GM18517 (cell line): ENCODE results near the gene WDR70.
"Not testable (repeated sequence)": the region's sequence is repeated elsewhere in the genome, so short reads cannot be mapped to it uniquely, and the experiment has no call there.

Source experiments
- ATAC-seq: cut with Tn5 transposase; IDR thresholded peaks from one replicate; pipeline ENCODE4 v1.9.1; 2021; ENCODE audit warnings: mild to moderate bottlenecking, moderate library complexity; ENCODE audit not compliant: unreplicated experiment

Gene WDR70

DNA sequence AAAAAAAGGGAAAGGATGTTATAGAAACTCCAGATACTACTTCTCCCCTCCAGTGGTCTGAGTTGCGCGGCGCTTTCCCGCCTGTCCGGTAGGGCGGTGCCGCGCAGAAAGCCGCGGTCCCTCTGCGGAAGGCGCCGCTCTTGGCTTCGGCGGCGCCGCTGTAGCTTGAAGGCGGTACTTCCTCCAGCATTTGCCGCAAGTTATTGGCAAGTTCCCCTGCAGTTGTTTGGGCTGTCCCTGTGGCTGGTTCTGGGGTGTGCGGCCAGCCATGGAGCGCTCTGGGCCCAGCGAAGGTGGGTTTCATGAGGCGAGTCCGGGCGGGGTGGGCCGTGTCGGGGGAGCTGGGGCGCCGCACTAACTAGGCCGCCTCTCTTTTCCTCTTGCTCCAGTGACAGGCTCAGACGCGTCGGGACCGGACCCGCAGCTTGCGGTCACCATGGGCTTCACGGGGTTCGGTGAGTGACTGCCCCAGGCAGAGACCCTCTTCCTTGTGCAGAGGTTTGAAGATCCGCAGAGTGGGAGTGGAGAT, at the start of gene WDR70:
Gene WDR70, plus strand, starts transcription at position 219 of the 529 bp plus-strand sequence. Its CDS starts 50 bp downstream, at position 269.
- peak; percentile 97 for ATAC-seq

DNA sequence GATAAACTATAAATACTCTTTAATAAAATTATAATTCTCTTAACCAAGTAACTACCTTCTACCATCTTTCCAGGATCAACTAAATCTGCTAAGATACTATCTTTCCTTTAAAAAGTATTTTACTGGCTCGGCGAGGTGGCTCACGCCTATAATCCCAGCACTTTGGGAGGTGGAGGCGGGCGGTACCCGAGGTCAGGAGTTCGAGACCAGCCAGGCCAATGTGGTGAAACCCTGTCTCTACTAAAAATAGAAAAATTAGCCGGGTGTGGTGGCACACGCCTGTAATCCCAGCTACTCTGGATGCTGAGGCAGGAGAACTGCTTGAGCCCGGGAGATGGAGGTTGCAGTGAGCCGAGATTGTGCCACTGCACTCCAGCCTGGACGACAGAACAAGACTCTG, 44.4 kb upstream of the WDR70 start:
- ATAC-seq: not testable (repeated sequence)

DNA sequence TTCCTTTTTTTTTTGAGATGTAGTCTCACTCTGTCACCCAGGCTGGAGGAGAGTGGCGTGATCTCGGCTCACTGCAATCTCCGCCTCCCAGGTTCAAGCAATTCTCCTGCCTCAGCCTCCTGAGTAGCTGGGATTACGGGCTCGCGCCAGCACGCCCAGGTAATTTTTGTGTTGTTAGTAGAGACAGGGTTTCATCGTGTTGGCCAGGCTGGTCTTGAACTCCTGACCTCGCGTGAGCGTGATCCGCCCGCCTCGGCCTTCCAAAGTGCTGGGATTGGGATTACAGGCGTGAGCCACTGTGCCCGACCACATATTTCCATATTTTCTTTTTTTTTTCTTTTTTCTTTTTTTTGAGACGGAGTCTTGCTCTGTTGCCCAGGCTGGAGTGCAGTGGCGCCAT, 36.4 kb upstream of the WDR70 start:
- ATAC-seq: not testable (repeated sequence)

DNA sequence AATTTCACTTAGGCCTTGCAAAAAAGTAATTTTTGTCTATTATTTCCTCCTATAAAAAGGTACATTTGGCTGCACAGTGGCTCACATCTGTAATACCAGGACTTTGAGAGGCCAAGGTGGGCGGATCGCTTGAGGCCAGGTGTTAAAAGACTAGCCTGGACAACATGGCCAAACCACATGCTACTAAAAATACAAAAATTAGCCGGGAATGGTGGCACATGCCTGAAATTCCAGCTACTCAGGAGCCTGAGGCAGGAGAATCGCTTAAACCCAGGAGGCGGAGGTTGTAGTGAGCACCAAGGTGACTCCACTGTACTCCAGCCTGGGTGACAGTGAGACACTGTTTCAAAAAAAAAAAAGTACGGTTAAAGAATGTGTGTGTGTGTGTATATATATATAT, 24.0 kb upstream of the WDR70 start:
- ATAC-seq: no peak

DNA sequence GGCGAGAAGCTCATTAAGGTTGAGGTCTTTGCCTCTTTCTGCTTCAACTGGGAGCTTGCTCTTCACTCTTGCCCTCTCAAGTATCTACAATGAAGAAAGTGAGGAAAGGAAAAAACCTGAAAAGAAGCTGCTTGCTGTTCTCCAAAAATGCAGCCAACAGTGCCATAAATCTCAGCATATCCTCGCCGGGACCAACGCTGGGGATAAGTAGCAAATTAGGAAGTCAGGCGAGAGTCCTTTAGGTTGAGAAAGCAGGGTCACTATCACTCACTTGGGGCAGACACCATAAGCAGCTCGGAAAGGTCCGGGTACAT, 8.6 kb upstream of the WDR70 start:
- ATAC-seq: no peak

DNA sequence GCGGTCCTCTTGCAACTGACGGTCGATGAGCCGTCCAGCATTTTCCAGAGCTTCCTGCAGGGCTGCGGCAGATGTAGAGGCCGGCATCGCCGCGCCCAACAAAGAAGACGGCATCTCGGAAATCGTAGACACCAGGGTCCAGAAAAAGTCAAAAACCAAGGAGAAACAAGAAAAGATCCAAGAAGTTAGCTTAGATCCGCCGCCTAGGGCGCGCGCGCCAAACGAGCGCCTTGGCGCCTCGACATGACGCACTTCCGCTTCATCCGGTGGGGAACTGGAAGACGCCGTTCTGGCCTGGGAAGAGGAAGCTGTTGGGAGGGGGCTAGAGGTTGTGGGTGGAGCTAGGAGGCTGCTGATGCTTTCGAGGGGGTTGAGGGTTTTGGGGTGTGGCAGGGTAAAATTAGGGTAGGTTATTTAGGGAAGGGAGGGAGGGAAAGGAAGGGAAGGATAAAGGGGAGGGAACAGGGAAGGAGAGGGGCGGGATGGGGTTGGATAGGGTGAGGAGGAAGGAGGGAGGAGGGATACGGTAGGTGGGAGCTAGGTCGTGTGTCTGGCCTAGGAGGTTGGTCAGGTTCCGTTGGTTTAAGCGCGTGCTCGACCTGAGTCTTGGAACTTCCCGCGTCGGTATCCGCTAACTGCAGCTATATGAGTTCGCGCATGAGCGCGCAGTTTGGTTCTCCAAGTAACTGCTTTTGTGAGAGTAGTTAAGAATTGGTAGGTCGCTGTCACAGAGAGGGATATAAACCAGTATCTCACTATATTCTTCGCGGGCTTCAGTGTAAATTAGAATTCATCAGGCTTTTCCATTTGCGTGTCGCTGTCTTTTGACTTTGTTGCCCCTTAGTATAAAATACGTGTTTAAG, 8.0 kb upstream of the WDR70 start, which contains the start of gene NUP155:
Gene NUP155, minus strand, starts transcription at position 243 of the 863 bp plus-strand sequence. Its CDS starts 129 bp downstream, at position 114.
- peak; percentile 90 for ATAC-seq

DNA sequence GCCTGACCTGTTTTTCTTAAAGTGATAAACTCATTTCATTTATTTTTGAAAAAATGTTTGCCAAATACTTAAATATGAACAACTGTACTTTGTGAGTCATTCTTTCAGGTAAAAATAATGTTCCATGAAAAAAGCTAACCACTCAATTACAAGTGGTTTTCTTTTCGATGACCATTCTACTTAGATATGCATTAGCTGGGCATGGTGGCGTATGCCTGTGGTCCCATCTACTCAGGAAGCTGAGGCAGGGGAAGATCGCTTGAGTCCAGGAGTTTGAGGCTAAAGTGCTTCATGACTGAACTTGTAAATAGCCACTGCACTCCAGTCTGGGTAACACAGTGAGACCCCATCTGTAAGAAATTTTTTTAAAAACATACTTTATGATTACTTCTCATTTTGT, 4.0 kb upstream of the WDR70 start:
- ATAC-seq: no peak

DNA sequence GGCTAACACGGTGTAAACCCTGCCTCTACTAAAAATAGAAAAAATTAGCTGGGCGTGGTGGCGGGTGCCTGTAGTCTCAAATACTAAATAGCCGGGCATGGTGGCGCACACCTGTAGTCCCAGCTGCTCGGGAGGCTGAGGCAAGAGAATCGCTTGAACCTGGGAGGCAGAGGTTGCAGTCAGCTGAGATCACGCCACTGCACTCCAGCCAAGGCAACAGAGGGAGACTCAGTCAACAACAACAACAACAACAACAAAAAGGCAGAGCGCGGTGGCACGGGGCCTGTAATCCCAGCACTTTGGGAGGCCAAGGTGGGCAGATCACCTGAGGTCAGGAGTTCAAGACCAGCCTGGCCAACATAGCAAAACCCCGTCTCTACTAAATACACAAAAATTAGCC, 1.1 kb upstream of the WDR70 start:
- not testable (repeated sequence) for ATAC-seq

DNA sequence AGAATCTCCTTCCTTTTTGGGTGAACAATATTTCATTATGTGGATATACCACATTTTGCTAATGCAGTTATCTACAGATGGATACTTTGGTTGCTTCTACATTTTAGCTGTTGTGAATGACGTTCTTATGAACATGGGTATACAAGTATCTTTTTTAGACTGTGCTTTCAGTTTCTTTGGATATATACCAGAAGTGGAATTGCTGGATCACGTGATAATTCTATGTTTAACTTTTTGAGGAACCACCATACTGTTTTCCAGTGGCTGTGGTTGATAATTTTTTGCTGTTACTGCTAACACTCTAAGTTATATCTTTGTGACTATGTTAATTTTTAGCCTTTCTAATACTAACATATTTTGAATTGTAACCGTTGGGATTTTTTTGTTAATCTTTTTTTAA, 12.5 kb downstream of the WDR70 start:
- ATAC-seq: no peak

DNA sequence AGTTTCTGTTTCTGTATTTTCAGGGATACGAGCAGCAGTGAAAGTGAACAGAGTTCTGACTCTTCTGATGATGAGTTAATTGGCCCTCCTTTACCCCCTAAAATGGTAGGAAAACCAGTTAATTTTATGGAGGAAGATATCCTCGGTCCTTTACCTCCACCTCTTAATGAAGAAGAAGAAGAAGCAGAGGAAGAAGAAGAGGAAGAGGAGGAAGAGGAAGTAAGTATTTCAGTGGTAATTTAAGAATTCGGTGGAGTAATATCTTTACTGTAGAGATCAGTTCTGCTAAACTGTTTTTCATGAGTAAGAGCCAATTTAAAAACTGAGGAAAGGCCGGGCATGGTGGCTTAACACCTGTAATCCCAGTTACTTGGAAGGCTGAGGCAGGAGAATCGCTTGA, 17.2 kb downstream of the WDR70 start:
- no peak for ATAC-seq

DNA sequence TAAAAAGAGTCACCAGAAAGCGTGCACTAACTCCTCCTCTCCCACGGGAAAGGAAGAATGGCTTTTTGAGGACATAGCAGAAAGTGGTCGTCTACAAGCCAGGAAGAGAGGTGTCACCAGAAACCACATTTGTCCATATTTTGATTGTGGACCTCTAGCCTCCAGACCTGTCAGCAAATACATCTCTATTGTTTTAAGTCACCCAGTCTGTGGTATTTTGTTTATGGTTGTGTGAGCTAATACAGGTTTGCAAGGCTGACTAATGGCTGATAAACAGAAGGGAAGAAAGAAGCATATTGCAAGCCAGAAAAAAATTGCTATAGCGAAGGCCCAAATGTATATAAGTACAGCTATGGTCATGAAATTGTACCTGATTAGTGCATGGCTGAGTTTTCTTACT, 21.4 kb downstream of the WDR70 start:
- no peak for ATAC-seq

DNA sequence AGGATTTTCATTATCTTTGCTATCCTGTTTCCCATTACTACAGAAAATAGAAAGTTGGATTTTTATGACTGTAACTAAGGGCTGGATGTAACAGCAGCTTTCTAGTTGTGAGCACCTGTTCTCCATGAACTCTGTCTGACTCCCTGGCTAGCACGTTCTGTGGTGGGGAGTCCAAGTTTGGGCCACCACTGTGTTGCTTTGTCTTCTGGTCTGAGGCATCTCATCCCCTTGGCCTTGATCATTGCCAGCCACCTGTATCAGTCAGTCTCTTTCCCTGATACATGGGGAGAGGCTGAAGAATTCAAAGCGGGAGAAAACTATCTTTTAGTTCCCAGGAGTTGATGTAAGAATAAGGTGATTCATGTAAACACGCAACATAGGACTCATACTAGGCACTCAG, 33.4 kb downstream of the WDR70 start:
- ATAC-seq: no peak

DNA sequence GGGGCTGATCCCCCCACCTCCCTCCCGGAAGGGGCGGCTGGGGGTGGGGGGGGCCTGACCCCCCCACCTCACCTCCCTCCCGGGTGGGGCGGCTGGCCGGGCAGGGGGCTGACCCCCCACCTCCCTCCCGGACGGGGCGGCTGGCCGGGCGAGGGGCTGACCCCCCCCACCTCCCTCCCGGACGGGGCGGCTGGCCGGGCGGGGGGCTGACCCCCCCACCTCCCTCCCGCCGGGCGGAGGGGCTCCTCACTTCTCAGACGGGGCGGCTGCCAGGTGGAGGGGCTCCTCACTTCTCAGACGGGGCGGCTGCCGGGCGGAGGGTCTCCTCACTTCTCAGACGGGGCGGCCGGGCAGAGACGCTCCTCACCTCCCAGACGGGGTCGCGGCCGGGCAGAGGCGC, 36.3 kb downstream of the WDR70 start:
- not testable (repeated sequence) for ATAC-seq

DNA sequence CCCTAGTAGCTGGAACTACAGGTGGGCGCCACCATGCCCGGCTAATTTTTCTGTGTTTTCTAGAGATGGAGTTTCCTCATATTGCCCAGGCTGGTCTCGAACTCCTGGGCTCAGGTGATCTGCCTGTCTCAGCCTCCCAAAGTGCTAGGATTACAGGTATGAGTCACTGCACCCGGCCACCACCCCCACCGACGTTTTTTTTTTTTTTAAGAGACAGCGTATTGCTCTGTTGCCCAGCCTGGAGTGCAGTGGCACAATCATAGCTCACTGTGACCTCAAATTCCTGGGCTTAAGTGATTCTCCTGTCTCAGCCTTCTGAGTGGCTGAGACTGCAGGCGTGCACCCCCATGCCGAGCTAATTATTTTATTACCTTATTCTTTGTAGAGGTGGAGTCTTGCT, 38.2 kb downstream of the WDR70 start:
- ATAC-seq: no peak

DNA sequence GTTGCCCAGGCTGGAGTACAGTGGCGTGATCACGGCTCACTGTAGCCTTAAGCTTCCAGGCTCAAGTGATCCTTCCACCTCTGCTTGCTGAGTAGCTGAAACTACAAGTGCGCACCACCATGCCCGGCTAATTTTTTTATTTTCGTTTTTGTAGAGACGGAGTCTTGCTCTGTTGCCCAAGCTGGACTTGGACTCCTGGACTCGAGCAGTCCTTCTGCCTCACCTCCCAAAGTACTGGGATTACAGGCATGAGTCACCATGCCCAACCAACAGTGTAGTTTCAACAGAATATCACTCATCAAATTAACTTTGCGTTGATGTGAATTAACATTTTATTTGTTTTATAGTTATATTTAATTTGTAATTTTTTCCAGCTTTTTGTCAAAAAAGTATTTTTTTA, 45.3 kb downstream of the WDR70 start:
- no peak for ATAC-seq

DNA sequence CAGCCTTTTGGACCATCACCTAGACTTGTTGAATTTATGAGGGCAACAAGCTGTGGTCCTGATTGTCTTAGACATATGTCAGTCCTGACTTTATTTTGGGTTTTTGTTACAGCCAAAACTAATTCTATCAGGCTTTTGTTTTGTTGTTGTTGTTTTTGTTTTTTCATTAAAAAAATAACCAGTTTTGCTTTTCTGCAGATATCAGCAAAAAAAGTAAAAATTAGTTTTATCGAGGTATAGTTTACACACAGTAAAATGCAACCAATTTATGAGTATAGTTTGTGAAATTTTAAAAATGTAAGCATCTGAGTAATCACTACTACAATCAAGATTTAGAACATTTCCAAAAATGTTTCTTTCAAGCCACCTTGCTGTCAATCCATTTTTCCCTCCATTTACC, 48.9 kb downstream of the WDR70 start:
- no peak for ATAC-seq

DNA sequence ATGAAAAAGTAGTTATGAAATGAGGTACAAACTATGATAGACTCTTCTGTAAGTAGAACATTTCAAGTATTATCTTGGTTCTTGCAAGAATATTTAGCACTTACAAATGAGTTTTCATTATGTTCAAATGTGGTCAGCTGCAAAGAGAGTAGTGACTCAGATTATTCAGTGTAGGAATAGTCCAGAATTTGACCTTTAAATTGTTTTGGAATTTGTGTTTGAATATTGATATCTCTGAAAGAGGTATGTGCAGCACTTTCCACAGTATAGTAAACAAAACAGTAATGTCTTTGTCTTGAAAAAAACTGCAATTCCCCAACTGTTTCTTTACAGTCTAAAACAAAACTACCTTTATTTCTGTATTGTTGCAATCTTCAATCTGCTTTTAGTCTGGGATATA, 56.1 kb downstream of the WDR70 start:
- no peak for ATAC-seq

DNA sequence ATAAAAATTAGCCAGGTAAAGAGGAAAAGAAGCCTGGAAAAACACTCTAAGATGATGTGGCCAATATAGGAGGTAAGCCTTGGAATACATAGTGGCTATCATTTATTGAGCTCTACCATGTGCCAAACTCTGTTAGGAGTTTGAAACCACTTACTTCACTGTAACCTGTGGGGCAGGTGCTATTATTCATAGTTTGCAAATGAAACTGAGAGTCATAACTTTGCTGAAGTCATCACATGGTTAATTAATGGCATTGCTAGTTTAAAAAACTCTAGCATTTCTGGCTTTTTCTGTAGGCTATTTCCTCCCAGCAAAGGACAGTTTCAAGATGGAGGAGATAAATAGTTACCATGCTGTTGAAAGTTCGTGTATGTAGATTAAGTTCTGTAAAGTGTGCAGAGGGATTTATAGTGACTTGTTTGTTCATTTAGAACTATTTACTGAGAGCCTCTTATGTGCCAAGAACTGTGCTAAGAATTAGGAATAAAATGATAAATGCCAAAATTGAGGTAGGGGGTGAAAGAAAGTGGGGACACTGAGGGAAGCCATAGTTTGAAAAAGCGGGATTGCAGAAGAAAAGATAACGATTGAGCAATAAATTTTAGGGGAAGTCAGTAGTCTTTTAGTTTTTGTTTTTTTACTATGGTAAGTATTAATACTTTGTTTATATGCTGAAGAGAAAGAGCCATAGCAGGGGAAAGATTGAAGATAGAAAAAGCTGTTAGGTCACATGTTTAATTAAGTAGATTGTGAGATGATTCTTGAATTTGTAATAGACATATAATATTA, 57.2 kb downstream of the WDR70 start:
- peak; percentile 70 for ATAC-seq

DNA sequence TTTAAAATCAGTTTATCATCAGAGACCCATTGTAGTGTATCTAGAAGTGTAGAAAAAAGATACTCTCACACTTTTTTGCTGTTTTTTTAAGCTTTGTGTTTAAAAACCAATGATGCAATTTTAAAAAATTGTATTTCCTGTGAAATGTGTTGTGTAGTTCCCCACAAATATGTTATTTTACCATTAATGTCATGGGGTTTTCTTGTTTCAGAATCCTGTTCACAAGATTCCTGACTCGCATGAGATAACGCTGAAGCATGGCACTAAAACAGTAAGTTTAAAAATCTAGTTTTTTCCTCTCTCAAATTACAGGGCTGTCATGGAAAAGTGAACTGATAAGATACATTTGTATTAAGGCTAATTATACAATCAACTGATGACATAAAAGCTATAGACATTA, 58.6 kb downstream of the WDR70 start:
- no peak for ATAC-seq

DNA sequence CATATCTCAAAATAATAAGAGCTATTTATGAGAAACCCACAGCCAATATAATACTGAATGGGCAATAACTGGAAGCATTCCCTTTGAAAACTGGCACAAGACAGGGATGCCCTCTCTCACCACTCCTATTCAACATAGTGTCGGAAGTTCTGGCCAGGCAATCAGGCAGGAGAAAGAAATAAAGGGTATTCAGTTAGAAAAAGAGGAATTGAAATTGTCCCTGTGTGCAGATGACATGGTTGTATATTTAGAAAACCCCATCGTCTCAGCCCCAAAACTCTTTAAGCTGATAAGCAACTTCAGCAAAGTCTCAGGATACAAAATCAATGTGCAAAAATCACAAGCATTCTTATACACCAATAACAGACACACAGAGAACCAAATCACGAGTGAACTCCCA, 66.7 kb downstream of the WDR70 start:
- ATAC-seq: not testable (repeated sequence)

DNA sequence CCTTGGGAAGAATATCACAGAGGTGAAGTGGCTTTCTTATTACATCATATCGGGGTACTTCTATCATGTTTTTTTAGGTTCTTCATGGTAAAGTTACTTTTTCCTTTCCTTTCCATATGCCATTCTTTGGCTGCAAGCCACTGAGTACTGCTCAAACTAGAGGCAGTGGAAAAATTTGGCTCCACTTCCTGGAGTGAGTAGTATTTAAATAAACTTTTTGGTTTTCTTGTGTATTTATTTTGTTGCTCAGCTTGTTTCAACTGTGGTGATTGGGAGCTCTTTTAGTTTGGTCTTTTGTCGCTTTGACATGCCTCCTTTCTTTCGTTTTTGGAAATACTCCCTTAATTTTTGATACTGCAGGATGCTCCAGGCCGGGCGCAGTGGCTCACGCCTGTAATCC, 69.8 kb downstream of the WDR70 start:
- ATAC-seq: no peak

DNA sequence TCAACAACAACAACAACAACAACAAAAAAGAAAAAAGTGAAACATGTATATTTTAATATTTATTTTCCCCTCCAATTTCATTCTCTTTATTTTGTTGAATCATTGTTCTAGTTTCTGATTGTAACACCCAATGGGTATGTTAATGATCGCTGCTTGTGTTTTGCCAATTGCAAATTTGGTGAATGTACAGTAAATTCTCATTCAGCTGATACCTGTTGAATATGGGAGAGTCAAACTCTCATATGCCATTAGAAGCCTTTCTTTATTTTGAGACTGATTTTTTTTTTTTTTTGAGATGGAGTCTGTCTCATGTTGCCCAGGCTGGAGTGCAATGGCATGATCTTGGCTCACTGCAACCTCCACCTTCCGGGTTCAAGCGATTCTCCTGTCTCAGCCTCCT, 72.9 kb downstream of the WDR70 start:
- not testable (repeated sequence) for ATAC-seq
